ENCODE data around the gene ACTL8. TPM values are rescaled to one million over a fixed set of nuclear protein-coding genes. Genes with fewer than 3 reads are reported as not detected.
"Not testable (repeated sequence)": the region's sequence is repeated elsewhere in the genome, so short reads cannot be mapped to it uniquely, and the experiment has no call there.

ACTL8 gene
- total RNA-seq, 1 donor from 2014 or later, result not detected

GRCh38 chr1:17734609-17735008 lies 20.5 kb upstream of the ACTL8 start:
- intact Hi-C loops (cut with micrococcal nuclease), result no loop called here

DNA sequence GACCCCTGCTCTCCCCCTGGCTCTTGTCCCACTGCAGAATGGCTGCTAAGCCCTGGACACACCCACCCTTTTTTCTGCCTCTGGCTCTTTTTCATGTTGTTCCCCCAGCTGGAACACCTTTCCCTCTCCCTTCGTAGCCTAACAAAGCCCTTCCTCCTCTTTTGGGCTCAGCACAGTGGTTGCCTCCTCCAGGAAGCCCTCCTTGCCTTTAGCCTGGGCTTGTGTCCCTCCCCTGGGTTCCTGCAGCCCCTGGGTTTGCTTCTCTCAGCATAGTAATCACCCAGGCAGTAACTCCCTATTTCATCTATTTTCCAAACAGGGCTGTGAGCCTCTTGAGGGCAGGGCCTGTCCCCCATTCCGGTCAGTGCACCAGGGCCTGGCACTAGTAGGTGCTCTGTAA lies 19.8 kb upstream of the ACTL8 start:
- intact Hi-C loops (cut with micrococcal nuclease), result no loop called here

GRCh38 chr1:17735793-17736192 lies 19.3 kb upstream of the ACTL8 start:
- intact Hi-C loops (cut with micrococcal nuclease), result no loop called here

DNA sequence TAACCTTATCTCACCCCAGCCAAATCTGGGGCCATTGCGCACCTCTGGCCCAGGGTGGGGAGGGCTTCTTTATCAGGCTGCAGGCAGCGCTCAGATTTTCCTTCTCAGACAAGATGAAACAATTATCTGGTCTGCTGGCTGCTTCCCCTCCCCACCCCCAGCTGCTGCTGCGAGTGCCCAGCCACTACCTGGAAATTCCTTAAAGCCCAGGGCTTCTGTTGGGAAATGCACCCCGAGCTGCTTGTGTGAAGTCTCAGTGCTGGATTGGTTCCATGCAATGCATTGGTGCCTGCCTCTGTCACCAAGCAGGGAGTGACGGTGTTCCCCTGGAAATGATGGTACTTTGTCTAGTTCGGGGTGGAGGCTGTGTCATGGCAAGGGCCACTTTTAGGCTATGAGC lies 18.5 kb upstream of the ACTL8 start:
- intact Hi-C loops (cut with micrococcal nuclease), result no loop called here

DNA sequence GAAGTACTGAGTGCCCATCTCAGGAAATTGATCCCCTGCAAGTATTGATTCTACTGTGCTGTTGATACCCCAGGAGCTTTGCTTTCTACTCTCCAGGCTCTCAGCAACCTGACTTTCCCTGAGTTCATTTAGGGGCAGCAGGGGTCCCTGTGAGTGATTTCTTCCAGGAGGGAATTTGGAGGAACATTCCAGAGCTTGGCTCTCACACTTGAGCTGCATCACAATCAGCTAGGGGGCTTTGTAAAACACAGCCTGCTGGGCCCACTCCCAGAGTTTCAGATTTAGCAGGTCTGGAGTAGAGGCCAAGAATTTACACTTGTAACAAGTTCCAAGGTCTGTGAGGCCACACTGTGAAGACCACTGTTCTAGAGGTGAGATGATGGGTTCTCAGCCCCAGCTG lies 16.1 kb upstream of the ACTL8 start:
- intact Hi-C loops (cut with micrococcal nuclease), result no loop called here

GRCh38 chr1:17741052-17741451 lies 14.1 kb upstream of the ACTL8 start:
- intact Hi-C loops (cut with micrococcal nuclease), result no loop called here

DNA sequence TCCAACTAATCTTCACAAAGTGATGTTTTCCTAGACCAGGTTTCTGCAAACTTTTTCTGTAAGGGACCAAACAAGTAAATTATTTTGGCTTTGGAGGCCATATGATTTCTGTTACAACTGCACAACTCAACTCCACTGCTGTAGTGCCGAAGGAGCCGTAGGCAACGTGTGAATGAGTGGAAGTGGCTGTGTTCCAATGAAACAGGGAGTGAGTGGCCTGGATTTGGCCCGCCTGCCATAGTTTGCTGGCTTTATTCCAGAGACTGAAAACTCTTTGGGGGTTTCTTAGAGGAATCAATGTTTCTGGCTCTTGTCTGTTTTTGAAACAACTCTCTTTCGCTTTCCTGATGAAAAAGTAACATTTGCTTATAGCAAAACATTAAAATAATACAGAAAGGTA lies 12.6 kb upstream of the ACTL8 start:
- intact Hi-C loops (cut with micrococcal nuclease), result no loop called here

- intact Hi-C loops (cut with micrococcal nuclease), result no loop called here
These were observed 12.0 kb upstream of the ACTL8 start for GRCh38 chr1:17743008-17743647.

DNA sequence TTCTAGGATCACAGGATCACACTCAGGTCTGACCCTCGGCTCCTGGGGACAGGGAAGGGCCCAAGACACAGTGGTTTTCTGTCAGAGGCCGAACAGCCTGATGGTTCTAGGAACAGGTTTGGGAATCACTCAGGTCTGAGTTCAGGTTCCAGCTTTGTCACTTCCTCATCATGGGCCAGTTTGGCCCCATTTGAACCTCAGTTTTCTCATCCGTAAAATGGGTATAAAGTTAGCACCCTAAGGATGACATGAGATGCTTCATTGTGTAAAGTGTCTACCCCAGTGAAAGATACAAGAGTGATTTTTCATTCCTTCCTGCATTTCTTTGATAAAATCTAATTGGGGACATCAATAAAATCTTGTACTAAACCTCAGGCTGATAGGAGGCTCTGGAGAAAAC lies 11.2 kb upstream of the ACTL8 start:
- intact Hi-C loops (cut with micrococcal nuclease), result no loop called here

DNA sequence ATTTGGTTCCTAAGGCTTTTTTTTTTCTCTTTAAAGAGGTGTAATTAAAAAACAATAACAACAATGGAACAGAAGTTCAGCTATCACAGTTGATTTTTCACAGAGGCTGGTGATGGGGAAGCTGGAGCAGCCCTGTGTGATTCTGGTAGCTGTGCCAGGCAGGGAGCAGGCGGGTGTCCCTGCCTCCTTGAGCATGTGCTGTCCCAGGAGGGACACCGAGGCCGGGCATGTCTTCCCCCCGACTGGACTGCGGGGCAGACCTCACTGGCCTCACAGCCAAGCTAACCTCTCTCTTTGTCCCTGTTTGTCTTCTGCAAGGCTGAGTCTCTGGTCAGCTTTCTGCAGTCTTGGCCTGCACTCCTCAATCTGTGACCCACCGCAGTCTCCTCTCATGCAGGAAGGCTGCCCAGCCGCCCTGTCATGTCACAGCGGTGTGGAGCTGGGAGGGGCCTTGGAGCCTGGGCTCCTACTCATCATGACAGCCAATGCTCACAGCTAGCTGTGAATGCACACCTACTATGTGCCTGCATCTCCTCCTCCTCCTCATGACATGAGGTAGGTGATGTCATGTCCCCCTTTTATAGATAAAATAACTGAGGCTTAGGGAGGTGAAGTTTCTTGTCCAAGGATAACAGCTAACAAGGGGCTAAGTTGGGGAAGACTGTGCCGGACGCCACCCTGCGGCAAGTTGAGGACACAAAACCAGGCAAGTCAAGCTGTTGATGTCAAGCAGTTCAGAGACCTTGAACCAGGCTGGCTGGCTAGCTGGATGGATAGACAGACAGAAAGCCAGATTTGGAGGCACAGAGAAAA lies 10.3 kb upstream of the ACTL8 start:
- intact Hi-C loops (cut with micrococcal nuclease), result no loop called here

DNA sequence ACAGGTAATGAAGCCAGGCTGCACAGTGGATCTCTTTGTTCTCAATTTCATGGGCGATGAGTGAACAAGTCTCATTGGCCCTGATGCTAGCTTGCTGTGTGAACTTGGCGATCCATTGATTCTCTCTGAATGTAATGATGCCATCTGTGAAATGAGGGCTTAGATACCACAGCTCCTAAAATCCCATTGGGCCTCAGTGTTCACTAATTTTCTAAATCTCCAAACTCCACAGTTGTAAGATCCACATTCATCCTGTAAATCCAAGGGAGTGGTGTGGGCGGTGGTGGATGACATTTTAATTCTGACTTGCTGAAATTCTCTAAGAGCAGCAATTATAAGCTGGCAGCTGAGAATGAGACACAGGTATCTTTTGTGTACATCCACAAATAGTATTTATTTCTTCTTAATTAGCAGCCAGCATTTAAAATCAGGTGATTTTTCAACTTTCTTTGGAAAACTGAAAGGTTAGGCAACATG lies 9.6 kb upstream of the ACTL8 start:
- intact Hi-C loops (cut with micrococcal nuclease), result no loop called here

GRCh38 chr1:17746281-17746680 lies 8.9 kb upstream of the ACTL8 start:
- intact Hi-C loops (cut with micrococcal nuclease), result not testable (repeated sequence)

- intact Hi-C loops (cut with micrococcal nuclease), result no loop called here
These were observed 8.2 kb upstream of the ACTL8 start for GRCh38 chr1:17746920-17747319.

- intact Hi-C loops (cut with micrococcal nuclease), result no loop called here
These were observed 4.8 kb upstream of the ACTL8 start for GRCh38 chr1:17750333-17750732.

DNA sequence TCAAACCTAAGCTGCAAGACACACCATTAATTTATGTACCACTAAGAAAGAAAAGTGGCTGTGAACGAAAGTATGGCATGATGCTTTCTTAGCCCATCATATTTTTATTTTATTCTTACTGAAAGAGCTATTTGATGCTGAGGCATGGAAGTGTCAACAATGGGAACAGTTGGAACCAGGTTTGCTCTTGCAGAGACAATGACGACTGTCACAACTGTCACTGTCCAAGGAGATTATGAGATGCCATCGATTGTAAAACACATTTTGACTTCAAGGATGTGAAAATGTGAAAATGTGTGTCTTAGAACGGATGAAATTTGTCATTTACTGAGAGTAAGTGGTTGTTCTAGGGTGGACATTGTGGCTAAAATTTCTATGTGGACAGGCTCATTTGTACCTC lies 2.8 kb upstream of the ACTL8 start:
- intact Hi-C loops (cut with micrococcal nuclease), result no loop called here

- intact Hi-C loops (cut with micrococcal nuclease), result no loop called here
These were observed 2.3 kb downstream of the ACTL8 start for GRCh38 chr1:17757426-17757825.

GRCh38 chr1:17759114-17759513 lies 4.0 kb downstream of the ACTL8 start:
- intact Hi-C loops (cut with micrococcal nuclease), result no loop called here

DNA sequence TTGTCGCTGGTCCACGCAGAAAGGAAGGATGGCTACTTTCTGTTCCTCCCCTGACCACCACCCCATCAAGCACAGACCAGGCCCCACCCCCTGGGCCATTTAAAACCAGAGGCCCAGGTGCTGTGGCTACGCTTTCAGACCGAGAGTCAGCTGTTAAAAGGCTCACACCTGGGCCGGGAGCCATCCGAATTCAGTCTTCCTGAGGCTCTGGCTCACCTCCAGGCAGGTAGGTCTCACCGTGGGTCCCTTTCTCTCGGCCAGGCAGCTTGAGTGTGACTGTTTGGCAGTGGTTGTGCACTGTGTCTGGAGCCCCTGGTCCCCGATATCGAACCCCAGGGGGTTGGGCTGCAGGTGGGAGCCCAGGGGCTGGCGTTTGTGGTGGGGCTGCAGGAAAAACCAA lies 7.2 kb downstream of the ACTL8 start:
- intact Hi-C loops (cut with micrococcal nuclease), result no loop called here

GRCh38 chr1:17763417-17763816 lies 8.3 kb downstream of the ACTL8 start:
- intact Hi-C loops (cut with micrococcal nuclease), result no loop called here

GRCh38 chr1:17763995-17764394 lies 8.9 kb downstream of the ACTL8 start:
- intact Hi-C loops (cut with micrococcal nuclease), result no loop called here

GRCh38 chr1:17764591-17764990 lies 9.5 kb downstream of the ACTL8 start:
- intact Hi-C loops (cut with micrococcal nuclease), result no loop called here

GRCh38 chr1:17765444-17766411 lies 10.6 kb downstream of the ACTL8 start:
- intact Hi-C loops (cut with micrococcal nuclease), result no loop called here

Data from T-helper 2 cell treated with Interferon-gamma antibody and Interleukin-4, amounts not matched to agents 100 ng/mL and 5 ng/mL, for 36 hours (primary cell).